Measurements from ENCODE around the gene BSPRY.
"Not testable (repeated sequence)": the region's sequence is repeated elsewhere in the genome, so short reads cannot be mapped to it uniquely, and the experiment has no call there.

Gene BSPRY

DNA sequence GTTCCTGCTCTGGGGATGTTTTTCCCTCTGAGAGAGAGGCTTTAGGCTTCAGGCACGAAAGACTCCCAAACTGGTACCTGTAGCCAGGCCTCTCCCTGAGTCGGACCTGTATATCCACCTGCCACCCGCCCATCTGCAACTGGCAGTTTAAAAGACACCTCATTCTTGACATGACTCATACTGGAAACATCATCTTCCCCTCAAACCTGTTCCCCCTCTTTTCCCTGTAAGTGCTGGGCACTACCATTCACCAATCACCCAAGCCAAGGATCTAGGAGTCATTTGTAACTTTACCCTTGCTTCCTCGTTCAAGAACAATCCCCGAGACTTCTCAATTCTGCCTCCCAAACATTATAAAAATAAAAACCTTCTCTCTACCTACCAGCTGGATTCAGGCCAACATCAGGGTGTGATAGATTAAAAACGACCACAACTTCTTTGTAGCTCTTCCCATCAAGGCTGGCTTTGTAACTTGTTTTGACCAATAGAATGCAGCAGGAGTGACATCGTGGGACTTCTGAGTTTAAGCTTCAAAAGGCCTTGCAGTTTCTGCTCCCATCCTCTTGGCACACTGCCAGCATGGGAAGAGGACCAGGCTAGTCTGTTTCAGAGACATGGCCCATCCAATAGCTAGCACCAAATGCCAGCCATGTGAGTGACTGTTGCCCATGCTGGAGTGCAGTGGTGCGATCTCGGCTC lies 7.5 kb upstream of the BSPRY start:
- DNase-seq, result no peak

DNA sequence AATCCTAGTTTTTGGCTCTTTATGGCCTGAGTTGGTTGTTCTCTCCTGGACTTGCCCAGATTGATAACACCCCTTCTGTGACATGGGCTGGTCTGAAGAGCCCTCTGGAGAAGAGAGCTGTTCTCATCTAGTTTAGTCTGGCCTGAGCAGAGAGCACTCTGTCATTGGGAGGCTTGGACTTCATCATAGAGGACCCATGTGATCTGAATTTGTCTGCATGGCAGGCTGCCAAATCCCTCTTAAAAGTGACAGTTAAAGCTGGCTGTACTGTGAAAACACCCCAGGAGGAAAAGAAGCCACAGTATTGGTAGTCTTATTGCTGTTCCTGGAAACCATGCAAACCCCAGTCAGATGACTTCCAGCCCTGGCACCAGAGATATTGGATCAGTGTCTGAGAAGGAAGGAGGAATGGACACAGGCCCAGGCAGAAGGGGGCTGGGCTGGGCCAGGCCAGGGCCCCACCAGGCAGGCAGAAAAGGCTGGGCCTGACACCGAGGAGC lies 5.6 kb upstream of the BSPRY start:
- no peak for DNase-seq

DNA sequence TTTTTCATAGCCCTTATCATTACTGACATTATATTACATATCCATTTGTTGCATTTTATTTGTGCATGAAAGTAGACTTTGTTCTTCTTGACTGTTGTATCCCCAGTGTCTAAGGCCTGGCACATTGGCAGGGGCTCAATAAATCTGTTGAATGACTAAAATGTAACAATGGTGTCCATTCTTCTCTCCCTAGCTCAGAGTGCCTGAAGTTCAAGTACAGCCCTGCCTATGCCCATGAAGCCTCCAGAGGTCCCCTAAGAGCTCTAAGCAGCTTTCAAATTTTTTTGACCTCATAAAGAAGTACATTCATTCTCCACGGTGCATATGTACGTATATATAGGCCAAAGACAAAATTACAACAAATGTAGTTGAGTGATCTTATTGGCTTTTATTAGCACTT lies 4.2 kb upstream of the BSPRY start:
- DNase-seq, result no peak

DNA sequence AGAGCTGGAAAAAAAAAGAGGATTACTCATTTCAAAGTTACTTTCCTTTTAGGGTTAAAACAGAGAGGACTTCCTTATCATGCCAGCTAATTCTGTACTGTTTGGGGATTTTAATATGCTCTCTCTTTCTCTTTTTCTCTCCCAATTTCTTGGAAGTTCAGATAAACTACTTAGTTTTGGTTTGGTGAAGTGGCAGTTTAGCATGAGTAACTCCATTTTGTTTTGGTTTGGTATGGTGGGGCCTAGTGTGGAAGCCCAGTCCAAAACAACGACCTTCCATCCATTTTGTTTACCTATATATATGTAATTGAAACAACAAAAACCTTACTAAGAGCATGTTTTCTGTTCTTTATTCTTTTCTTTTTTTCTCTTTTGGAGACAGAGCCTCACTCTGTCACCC lies 3.7 kb upstream of the BSPRY start:
- DNase-seq, result no peak

DNA sequence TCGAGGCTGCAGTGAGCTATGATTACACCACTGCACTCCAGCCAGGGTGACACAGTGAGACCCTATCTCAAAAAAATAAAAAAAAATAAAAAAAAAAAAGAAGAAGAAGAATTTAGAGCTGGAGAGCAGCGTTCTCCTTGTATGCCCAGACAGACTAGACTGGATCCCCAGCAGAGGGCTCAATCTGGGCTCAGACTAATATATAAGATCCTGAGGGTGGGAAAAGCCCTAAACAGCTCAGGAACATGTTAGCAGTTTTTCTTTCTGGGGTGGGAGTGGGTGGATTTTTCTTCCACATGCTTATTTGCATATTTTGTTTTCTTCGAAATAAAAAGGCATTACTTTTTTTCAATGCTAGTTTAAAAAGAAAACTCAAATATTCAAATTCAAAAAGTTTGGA lies 904 bp upstream of the BSPRY start:
- no peak for DNase-seq

DNA sequence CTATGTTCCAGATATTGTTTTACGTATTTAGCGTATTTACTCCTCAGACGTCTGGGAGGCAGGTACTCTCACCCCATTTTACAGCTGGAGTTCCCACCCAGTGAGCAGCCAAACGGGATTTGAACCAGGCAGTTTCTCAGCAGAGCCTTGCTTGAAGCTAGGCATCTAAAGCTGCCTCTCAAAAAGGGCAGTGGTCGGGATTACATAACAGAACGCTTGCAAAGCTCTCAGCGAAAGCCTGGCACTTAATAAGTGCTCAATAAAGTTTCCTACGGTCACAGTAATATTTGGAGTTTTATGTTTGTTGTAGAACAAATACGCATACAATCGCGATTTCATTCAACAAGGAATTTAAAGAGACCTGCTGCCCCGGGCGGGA lies 286 bp upstream of the BSPRY start:
- DNase-seq, result no peak

DNA sequence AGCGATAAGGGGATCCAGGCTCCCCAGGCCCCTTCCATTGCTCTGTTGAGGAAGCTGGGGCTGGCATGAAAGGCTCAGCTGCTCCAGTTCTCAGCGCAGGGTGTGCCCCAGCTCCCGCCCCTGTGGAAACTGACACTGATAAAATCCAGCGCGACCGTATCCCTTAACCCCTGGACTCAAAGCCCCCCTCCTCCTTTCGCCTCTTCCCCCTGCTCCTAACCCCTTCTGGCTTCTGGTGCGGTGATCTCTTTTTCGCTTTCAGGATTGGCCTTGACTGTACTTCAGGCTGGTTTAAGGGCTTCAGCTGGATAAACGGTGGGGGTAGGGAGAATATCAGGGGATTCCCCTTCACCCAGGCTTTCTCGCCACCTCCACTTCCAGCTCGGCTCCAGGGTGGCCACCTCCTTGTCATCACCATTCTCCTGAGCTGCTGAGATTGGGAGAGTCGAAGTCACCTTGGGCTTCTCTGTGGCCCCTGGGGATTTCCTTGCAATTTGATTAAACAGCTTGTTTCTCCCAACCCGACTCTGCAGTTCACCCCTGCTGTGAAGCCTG lies 843 bp downstream of the BSPRY start:
- DNase-seq, result no peak

DNA sequence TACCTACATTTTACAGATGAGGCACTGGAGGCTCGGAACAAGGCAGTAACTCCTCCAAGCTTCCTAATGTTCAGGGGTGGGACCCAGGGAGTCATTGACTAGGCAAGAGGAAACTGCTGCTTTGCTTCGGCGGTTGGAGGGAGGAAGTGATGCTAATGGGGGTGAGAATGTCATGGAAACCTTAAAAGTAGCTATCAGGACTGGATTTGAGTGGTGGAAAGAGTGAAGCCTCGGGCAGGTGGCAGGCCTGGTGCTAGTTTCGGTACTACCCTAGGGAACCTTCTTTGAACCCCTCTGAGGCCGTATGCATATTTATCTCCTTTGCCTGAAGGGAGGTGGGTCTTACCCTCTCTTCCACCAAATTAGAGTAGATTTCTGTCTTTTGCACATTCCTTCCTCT lies 1.6 kb downstream of the BSPRY start:
- DNase-seq, result no peak

DNA sequence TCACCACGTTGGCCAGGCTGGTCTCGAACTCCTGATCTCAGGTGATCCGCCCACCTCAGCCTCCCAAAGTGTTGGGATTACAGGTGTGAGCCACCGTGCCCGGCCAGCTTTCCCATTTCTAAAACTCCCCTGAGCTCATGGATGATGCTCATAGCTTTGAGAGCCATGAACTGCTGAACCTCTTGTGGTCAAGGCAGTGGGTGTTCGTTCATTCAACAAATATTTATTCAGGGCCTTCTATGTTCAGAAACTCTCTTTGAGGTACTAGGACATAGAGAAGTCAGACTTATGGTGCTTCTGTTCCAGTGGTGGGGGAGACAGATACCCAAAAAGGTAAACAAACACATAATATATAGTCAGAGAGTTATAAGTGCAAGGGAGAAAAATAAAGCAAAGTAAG lies 2.7 kb downstream of the BSPRY start:
- DNase-seq, result no peak

DNA sequence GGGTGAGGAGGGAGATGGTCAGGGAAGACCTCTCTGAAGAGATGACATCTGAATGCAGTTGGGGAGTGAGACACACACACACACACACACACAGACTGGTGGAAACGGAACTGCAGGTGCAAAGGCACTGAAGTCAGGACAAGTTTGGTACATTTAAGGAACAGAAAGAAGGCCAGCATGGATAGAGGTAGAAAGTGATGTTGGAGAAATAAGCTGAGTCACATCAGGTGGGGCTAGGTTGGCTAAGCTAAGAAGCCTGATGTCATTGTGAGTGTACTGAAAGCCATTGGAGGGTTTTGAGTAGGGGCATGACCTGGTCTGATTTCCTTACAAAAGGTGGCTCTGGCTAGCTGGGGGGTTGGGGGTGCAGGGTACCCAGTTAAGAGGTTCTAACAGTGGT lies 3.1 kb downstream of the BSPRY start:
- DNase-seq, result no peak

DNA sequence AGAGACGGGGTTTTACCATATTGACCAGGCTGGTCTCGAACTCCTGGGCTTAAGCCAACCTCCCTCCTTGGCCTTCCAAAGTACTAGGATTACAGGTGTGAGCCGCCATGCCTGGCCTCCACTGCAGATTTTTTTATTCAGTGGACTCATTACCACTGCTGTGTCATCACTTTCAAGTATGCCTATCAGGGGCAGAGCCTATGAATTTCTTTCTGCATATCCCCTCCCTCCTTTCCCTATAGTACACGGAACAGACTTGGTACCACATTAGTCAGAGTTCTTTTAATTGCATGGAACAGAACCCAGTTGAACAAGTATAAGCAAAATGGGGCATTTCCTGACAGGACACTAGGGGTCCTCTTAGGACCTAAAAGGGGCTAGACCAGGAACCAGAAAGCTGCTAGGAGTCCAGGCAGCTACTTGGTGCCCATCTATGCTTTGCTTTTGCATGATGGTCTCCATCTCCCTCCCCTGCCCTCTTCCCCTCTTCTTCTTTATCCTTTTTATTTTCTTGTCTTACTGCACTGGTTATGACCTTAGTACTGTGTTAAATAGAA lies 5.8 kb downstream of the BSPRY start:
- DNase-seq, result no peak

DNA sequence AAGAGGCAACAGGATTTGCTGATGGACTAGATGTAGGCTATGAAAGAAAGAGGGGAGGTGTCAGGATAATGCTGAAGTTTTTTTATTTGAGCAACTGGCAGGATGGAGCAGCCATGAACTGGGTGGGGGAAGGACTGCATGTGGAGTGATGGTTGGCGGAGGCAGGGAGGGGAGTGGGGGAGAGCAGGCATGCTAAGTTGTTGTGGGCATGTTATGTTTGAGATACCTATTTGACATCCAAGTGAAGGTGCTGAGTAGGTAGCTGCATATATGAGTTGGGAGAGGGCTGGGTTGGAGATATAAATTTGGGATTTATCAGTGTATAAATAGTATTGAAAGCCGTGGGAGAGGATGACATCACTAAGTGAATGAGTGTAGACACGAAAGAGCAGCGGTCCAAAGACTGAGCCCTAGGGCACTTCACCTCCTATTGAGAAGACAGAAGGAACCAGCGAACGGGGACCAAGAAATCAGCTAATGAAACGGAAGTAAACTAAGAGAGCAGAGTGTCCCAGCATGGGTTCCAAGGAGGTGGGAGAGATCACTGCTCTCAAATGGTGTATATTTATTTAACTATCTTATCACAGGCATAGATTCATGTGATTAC lies 7.4 kb downstream of the BSPRY start:
- DNase-seq, result no peak

DNA sequence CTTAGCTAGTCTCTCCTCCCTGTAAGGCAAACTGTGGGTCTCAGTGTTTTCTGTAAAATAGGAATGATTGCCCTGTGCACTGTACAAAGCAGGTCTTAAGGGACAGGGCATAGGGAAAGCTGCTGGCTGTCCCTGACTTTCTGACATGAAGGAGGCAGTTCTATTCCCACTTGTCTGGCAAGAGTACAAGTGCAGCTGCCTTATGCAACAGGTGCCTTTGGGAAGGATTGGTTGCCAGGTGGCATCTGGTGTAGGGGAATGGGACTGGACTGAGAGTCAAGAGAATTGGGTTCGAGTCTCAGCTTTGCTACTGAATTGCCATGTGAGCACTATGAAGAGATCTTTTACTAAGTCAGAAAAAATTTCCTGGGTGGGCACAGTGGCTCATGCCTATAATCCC lies 10.0 kb downstream of the BSPRY start:
- no peak for DNase-seq

DNA sequence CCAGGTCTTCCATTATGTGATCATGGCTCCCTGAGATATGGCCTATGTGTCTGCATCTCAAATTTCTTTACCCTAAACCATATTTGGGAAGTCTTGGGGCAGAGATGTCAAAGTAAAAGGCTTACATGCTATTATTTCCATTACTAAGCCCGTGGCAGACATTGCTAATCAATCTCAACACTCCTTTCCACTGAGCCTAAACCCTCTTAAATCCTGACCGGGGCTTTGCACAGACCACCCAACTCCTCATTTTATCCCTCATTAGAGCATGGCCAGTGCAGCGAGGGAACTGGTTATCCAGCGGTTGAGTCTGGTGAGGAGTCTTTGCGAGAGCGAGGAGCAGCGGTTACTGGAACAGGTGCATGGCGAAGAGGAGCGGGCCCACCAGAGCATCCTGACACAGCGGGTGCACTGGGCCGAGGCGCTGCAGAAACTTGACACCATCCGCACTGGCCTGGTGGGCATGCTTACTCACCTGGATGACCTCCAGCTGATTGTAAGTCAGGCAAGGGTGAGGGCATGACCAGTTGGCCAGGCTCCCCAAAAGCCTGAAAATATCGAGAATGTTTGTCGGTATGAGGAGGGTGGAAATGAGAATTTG lies 11.0 kb downstream of the BSPRY start:
- no peak for DNase-seq

DNA sequence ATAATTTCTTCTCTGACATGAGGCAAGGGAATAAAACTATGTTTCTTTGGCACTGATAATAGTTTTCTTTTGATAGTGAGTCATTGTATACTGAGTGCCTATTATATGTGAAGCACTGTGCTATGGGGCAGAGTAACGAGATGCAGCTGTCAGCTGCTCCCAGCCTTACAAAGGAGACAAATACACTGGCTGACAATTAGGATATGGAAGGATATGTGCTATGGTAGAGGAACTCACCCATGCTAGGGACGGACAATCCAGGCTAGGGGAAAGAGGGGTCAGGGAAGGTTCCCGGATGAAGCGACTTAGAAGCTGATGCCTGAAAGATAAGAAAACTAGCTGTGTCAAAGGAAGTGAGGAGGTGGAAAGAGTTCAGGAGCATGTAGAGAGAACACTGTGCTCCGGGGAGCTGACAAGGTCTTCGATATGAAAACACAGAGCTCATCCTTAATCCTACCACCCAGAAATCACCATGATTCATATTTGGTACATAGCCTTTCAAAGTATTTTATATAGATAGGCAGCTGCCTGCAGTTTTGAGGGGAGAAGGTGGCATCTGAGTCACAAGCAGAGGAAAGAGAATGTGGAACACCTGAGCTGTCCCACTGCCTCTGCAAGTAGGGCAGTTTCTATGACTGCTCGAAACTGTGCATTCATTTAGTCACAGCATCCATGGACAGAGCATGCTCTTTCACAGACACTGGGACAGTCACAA lies 12.1 kb downstream of the BSPRY start:
- DNase-seq, result no peak

DNA sequence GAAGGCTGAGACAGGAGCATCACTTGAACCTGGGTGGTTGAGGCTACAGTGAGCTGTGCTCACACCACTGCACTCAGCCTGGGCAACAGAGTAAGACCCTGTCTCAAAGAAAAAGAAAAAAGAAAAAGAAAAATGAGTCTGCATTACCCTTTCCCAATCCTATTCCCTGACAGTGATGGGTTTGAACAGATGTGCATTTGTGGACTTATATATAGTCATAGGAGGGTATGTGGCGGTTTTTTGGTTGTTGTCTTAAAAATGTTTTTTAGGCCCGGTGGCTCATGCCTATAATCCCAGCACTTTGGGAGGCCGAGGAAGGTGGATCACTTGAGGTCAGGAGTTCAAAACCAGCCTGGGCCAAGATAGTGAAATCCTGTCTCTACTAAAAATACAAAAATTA lies 14.0 kb downstream of the BSPRY start:
- DNase-seq, result no peak

DNA sequence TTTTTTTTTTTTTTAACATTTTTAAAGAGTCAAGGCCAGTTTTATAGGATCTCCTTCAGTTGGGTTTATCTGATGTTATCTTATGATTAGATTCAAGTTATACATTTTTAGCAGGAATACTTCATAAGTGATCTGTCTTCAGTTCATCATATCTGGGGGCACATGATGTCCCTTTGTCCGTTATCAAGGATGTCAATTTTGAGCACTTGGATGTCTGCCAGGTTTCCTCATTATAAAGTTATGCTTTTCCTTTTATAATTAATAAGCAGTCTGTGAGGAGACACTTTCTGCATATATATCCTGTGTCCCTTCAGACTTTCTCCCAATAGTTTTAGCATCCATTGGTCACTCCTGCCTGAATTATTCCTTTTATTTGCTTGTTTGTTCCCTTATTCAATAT lies 15.6 kb downstream of the BSPRY start:
- no peak for DNase-seq

DNA sequence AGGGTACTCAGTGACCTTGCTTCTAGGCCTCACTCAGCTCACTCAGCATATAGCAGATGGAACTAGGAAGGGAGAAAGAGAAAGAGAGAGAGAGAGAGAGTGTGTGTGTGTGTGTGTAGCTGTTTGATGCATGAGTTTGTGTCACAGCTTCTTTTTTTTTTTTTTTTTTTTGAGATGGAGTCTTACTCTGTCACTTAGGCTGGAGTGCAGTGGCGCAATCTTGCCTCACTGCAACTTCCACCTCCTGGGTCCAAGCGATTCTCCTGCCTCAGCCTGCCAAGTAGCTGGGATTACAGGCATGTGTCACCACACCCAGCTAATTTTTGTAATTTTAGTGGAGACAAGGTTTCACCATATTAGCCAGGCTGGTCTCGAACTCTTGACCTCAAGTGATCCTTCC lies 16.3 kb downstream of the BSPRY start:
- not testable (repeated sequence) for DNase-seq

DNA sequence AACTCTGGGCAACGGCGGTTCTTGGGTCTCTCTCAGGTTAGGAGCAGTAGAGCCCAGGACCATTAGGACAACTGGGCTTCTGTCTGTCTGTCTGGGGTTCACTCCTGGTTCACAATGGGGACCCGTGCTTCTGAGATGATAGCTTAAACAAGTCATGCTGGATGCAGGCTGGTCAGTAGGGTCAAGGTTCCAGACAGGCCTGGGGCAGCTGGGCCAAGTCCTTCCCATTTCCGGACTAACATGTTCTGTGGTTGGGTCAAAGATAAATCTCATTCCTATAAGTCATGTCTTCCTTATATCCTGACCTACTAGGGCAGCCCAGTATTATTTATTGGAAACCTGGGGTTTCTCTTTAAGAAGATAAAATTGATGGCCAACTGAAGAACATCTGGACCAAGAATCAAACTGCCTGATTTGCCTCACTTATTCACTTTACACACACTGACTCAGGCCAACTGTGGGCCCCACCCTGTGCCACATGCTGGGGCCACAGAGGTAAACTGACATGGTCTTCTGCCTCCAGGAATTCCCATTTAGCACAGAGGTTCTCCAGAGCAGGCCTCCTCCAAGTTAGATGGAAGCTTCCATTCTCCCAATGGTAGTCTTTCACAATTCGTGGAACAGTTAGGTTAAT lies 19.1 kb downstream of the BSPRY start:
- DNase-seq, result no peak

DNA sequence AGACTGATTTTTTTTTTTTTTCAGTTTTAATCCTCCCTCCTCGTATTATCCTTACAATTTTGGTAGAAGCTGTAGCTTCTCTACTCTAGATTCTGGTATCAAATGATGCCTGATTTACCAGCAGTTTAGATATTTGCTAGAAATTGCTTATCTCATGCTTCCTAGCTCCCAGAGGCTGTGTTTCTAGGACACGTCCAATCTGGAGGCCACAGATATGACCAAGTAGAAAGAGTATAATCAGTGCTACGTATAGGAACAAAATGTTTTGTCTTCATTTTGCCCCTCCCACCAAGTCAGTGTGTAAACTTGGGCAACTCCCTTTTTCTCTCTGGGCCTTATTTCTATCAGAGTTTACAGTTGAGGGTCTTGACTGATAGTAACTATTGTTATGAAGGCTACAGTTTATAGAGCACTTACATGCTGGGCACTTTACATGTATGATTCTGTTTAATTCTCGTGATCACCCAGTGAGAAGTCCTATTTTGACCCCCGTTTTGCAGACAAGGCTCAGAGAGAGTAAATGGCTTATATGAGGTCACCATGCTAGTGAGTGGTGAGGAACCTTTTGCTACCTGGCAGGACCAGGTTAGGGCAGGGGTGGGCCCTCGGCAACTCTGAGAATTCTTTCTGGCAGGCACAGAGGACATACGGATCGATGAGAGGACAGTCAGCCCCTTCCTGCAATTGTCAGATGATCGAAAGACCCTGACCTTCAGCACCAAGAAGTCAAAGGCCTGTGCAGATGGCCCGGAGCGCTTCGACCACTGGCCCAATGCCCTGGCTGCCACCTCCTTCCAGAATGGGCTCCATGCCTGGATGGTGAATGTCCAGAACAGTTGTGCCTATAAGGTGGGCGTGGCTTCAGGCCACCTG lies 19.9 kb downstream of the BSPRY start:
- no peak for DNase-seq

DNA sequence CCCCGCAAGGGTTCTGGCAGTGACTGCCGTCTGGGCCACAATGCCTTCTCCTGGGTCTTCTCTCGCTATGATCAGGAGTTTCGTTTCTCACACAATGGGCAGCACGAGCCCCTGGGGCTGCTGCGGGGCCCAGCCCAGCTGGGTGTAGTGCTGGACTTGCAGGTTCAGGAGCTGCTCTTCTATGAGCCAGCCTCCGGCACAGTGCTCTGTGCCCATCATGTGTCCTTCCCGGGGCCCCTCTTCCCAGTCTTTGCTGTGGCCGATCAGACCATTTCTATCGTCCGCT lies 20.5 kb downstream of the BSPRY start:
- no peak for DNase-seq

DNA sequence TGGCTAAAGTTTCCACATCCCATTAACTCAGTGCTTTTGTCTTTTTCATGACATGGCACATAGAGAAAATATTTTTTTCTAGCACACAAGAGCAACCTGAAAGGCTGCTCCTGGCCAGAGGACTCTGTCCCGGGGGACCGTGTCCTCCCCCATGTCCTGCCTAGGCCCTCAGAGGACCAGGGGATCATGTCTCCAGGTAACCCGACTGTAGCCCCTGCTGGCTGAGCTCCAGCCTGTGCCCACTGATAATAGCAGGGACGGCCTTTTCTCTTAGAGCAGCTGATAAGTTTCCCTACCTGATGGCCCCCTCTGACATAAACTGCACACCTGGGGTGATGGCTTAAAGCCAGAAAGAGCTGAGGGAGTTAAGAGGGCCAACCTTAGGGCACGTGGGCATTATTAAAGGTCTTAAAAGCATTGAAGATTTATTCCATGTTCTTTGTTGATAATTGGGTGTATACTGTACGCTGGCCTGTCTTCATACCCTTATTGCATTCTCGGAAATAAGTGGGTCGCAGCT lies 21.5 kb downstream of the BSPRY start:
- DNase-seq, result no peak

All from activated CD4-positive, alpha-beta T cell treated with anti-CD3 and anti-CD28 coated beads for 1 hour (primary cell).